GM12878 (cell line): Measurements from ENCODE around the gene C11orf65.

Experiments used
- CBX5 ChIP-seq: sonication (generic); IDR thresholded peaks from 2 replicates; pipeline ENCODE4 v1.6.1; 2016; ENCODE audit warnings: low read depth, moderate library complexity, mild to moderate bottlenecking, inconsistent platforms
- CEBPB ChIP-seq, 2 experiments: fragments of 150-350 bp in 1 of 2; IDR thresholded peaks; 2 replicates each; pipeline ENCODE4 v1.6.1; 2012 to 2014; ENCODE audit warnings: low read depth in 2 of 2, low read length in 2 of 2, borderline replicate concordance in 1 of 2, inconsistent platforms in 1 of 2
- CTCF ChIP-seq, 3 experiments: IDR thresholded peaks in 2 of 3; conservative IDR thresholded peaks in 1 of 3; 2 replicates each; pipeline ENCODE4 v1.5.1; 2011; ENCODE audit warnings: low read depth in 3 of 3, low read length in 3 of 3, mild to moderate bottlenecking in 3 of 3, control low read depth in 2 of 3, moderate library complexity in 2 of 3, inconsistent platforms in 1 of 3, mixed read lengths in 1 of 3; ENCODE audit not compliant: control insufficient read depth in 2 of 3, insufficient read depth in 1 of 3; ENCODE audit errors: extremely low read depth in 1 of 3
- EGR1 ChIP-seq, 2 experiments: IDR thresholded peaks; 1 replicate in 1 of 2; 2 replicates in 1 of 2; pipeline ENCODE4 v1.6.1; 2011 to 2012; ENCODE audit warnings: low read depth in 2 of 2, low read length in 2 of 2, borderline replicate concordance in 1 of 2, mild to moderate bottlenecking in 1 of 2, moderate library complexity in 1 of 2
- FOXM1 ChIP-seq: IDR thresholded peaks from 2 replicates; pipeline ENCODE4 v1.6.1; 2012; ENCODE audit warnings: low read depth, mild to moderate bottlenecking, inconsistent platforms, low read length, moderate library complexity
- NBN ChIP-seq: fragments of 450-650 bp; IDR thresholded peaks from 2 replicates; pipeline ENCODE4 v1.6.1; 2016
- ZNF24 ChIP-seq: fragments of 450-650 bp; IDR thresholded peaks from 2 replicates; pipeline ENCODE4 v1.6.1; 2017; ENCODE audit warnings: antibody characterized with exemption, mild to moderate bottlenecking

- TF ChIP-seq CBX5 (no peak), NBN (no peak), CEBPB (IDR thresholded peaks at IDR 0.05; ENCODE audit: borderline replicate concordance in 1 of 2, low read depth in 2 of 2, low read length in 2 of 2) (no peak), ZNF24 (no peak), FOXM1 (no peak), CTCF (IDR thresholded peaks at IDR 0.05 in 2 of 3, conservative IDR thresholded peaks at IDR 0.05 in 1 of 3; ENCODE audit: control insufficient read depth in 2 of 3, extremely low read depth in 1 of 3, insufficient read depth in 1 of 3, low read depth in 3 of 3, low read length in 3 of 3) (no peak), EGR1 (IDR thresholded peaks at IDR 0.05; ENCODE audit: borderline replicate concordance in 1 of 2, low read depth in 2 of 2, low read length in 2 of 2) (no peak)
Measured at GRCh38 chr11:108333403-108333899, 133.9 kb downstream of the C11orf65 start.
